NCI-H1436 (cell line): Measurements from ENCODE around the gene LMOD2.

Source experiments
- DNase-seq: peaks from one replicate; lab custom pipeline; 2025; lab: John Stamatoyannopoulos, UW

The LMOD2 gene

DNA sequence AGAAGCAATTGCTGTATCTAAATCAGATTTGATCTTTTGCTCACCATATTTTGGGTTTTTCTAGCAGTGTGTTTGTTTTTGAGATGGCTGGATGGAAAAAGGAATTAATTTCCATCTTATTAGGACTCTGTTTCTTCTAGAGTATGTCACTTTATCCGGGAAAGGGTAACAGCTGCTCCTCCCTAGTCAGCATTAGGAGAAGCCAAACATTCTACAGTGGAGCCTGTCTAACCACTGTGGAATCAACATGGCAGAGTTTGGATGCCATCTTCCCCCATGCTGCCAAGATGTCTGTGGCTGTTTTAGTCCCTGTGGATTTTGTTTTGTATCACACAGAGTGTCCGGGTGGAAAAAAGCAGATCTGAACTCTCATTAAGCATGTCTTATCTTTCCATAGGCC lies 16.0 kb upstream of the LMOD2 start:
- DNase-seq = no peak

DNA sequence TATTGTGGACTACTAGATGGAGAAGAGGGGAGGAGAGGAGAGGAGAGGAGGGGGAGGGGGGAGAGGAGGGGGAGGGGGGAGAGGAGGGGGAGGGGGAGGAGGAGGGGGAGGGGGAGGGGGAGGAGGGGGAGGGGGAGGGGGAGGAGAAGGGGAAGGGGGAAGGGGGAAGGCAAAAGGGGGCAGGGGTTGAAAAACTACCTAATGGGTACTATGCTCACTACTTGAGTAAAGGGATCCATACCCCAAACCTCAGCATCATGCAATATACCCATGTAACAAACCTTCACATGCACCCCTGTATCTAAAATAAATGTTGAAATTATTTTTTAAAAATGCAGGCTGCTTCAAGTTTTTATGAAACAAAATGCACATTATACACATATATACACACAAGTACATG lies 15.1 kb upstream of the LMOD2 start:
- DNase-seq = no peak

DNA sequence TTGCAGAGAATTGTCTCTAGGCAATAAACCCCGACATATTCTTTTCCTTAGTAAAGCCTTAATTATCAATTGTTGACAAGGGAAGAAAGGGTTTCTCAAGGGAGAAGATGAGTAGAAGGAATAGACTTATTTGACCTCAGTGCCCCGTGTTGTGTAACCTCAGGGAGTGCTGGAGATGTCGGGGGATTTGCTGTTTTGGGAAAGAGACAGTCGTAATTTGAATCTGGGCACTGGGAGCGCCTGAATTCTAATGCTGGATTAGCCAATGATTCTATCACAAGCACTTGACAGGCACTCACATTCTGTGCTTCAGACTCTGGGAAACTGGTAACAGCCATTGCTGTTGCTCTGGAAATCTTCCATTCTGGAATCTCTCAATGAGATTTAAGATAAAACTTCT lies 13.8 kb upstream of the LMOD2 start:
- DNase-seq = no peak

DNA sequence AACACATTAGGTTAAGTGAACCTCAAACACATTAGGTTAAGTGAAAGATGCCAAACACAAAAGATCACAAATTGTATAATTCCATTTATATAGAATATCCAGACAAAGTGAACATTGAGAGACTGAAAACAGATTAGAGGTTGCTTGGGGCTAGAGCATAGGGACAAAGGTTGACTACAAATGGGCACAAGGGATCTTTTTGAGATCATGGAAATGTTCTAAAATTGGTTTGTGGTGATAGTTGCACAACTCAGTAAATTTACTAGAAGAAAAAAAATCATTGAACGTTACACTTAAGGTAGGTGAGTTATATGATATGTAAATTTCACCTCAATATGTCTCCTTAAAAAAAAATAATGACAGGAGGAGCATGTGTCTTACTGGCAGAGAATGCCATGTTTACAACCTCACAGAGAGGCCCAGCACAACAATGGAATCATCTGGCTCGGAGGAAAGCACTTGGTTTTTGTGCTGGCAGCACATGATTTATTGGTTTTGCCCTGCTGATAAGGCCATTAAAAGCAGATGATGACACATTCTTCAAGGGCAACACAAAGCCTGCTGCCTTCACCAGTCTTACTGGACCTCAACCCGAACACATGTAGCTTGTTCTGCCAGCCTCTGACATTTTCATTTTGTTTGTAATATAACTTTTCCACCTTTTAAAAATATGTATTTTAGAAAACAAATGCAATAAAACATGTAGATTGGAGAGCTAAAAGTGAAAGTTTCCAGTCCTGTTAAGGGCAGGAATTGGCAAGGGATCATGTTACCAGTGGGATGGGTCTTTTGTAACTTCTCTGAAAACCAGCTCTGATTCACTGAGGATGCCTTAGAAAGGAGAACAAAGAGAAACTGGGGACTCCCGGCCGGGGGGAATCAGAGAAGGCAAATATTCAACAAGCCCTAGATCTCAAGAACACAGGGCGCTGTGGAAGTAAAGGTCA lies 11.9 kb upstream of the LMOD2 start:
- peak; percentile 37 for DNase-seq

DNA sequence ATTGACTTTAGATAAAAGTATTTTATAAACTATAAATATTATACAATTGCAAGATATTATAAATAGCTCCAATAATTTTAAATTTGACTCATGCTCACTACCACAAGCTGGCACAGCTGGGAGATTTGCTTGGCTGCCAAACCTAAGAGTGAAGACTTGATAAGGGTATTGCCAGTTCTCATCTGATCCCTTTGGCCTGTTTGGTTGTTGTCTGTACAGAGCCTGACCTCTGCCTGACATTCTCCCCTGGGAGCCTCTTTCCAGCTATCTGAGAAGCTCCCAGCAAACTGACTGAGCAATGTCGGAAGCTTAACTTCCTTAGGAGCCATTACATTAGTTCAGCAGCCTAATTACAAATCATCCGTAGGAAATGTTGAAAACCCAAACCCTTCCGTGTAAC lies 10.2 kb upstream of the LMOD2 start:
- no peak for DNase-seq

DNA sequence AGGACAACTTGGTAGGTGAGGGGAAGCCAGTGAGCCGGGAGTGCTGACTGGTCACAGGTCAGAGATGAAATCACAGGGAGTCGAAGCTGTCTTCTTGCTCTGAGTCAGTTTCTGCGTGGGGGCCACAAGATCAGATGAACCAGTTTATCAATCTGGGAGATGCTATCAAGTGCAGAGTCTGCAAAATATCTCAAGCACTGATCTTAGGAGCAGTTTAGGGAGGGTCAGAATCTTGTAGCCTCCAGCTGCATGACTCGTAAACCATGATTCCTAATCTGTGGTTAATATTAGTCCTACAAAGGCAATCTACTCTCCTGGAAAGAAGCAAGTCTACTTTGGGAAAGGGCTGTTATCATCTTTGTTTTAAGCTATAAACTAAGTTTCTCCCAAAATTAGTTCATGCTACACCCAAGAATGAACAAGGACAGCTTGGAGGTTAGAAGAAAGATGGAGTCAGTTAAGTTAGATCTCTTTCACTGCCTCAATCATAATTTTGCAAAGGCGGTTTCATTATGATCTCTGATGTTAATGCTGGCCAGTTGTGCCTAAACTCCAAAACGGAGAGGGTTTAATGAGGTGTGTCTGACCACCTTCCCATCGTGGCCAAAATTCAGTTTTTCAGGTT lies 8.4 kb upstream of the LMOD2 start:
- no peak for DNase-seq

DNA sequence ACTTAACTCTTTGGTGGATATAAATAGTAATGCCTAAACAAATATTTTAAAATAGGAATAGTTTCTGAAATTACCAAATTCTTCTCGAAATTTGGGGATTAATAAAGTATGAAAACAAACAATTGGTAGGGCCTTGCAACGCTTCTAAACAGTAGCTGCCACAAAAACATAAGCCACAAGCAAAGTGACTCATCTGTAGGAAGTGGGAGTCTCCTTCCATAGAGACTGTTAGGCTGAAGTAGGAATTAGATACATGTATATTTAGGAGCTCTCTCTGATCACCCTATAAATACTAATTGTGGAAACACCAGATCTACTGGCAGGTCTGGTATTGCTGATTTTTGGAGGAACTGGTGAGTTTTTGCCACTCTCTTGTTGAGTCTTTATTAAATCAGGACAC lies 5.7 kb upstream of the LMOD2 start:
- DNase-seq = no peak

DNA sequence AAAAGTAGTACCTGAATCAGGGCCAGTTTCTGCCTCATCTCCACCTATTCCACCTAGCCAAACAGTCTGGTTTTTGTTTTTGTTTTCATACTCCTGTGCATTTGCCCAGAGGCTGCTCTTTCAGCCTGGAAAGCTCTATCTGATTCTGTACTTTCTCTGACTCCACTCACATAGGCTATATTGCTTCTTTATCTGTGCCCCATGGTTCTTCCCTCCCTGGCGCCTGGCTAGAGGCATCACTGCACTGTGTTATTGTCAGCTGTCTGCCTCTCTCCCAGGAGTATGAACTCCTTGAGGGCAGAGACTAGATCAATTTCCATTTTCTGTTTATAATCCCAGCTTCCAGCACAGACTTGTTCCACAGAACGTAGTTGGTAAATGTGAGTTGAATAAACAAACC lies 5.1 kb upstream of the LMOD2 start:
- no peak for DNase-seq

DNA sequence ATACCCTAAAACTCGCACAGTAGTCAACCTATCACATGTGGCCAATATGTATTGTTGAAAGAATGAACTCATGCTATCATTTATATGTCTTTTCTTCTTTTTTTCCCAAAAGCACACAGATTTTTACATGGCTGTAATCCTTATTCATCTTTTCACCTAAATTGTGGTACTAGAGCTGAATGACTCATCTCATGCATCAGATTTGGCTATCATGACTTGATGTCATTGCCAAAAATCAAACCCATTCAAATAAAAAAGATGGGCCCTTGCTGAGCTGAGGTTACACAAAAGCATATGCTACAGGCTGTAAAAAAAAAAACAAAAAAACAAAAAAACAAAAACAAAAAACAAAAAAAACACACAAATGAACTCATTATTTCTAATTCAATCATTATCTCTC lies 3.3 kb upstream of the LMOD2 start:
- DNase-seq = no peak

DNA sequence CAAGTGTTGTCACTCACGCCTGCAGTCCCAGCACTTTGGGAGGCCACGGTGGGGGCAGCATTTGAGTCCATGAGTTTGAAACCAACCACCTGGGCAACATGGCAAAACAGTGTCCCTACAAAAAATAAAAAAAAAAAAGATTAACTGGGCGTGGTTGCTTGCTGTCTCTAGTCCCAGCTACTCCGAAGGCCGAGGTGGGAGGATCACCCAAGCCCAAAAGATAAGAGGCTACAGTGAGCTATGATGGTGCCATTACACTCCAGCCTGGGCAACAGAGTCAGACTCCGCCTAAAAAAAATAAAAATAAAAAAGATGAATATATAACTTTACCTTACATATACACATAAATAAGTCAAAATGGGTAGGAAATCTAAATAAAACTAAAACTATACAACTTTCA lies 2.5 kb upstream of the LMOD2 start:
- DNase-seq = no peak

DNA sequence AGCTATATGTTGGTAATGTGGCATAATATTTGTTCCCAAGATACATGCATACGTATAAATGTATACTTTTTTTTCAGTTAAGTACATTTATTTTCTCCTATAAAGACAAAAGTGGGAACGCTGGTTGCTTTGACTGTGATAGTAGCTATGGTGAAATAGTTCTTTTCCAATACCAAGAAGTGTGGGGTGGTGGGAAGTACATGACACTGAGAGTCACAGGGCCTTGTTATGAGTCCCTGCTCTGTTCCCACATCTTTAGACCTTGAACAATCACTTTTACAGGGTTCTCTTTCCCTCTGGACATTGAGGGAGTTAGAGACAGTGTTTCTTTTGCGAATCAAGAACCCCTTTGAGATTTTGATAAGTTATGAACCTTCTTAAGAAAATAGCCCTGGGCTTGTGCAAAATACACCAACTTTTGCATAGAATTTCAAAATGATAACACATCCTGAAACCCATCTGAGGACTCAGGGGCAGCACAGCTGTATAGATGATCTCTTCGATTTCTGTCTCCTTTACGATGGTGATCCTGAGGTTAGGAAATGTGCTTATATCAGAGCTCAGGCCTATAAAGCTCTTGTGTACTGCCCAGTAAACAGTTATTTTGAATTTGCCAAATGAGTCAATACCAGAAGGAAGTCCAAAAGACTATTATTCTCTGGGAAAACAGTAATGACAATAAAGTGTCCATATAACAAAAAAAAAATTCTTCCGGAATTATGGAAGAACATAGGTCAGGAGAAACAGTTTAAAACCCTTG lies 1.1 kb downstream of the LMOD2 start:
- DNase-seq = no peak

DNA sequence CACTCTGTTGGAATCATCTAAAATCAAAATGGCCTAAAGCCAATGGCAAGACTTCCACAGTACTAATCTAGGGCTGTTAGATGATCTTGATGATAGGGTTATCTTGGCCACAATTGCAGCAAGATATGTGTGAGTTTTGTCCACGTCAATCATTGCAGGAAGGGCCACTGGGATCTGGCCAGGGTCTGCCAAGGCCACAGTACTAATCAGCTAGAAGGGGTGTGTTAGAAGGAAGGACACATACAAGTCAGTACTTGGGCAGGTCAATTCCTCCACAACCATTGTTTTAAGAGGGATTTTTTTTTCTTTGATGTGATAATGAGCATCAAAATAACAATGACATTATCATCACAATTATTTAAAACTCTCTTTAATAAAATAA lies 1.6 kb downstream of the LMOD2 start:
- no peak for DNase-seq

DNA sequence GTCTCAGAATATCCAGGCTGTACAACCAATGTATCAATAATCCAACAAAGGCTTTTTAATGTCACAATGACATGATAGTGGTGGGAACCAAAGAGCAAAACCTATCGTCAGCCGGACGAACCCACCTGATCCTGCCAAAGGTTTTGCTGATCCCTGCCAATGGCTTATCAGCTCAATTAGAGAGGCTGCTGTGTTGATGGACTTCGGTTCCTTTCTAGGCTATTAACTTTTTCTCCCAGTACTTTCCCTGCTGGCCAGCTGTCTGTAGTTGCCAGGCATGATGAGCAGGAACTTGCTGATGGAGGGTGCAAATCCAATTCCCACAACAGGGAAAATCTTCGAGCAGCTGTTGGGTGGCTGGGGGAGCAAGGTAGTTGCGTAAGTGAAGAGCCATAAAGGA lies 2.4 kb downstream of the LMOD2 start:
- no peak for DNase-seq

DNA sequence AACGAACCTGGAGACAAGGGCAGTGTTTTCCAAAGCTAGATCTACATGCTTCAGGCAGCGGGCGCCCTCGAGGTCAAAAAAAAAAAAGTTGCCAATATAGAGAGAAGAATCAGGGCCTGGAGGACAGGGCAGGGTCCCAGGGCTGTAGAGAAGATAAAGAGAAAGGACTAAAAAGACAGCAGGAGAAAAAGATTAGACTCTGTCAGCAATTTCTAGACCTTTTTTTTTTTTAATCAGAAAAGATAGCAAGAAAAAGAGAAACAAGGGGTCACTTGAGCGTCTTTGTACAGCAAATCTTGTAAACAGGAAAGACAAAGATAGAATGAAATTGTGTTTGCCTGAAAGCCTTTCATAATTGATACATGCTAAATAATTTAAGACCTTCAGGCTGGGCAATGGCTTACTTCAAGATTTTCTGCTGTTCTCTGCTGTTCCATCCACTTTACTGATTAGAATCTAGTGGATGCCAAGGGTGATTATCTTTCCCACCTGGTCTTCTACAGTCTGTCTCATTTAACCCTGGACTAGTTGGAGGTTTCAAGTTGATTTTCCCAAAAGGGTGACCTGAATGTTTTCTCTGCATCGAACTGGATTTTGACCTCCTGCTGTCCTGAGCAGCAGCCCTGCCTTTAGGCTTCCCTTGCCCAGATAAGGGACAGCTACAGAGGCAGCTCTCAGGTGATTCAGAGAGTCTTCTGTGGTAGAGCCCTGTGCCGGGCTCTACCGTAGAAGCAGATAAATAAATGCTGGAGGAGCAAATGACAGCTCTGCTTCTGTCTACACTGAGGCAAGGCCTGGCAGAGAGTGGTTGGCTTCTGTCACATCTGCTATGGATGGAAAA lies 5.1 kb downstream of the LMOD2 start:
- no peak for DNase-seq

DNA sequence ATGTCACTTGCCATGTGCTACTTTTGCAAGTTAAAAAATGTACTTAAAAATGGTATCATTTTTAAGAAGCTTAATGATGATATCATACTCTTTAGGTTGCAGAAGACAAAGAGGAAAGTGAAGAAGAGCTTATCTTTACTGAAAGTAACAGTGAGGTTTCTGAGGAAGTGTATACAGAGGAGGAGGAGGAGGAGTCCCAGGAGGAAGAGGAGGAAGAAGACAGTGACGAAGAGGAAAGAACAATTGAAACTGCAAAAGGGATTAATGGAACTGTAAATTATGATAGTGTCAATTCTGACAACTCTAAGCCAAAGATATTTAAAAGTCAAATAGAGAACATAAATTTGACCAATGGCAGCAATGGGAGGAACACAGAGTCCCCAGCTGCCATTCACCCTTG lies 6.1 kb downstream of the LMOD2 start:
- no peak for DNase-seq

DNA sequence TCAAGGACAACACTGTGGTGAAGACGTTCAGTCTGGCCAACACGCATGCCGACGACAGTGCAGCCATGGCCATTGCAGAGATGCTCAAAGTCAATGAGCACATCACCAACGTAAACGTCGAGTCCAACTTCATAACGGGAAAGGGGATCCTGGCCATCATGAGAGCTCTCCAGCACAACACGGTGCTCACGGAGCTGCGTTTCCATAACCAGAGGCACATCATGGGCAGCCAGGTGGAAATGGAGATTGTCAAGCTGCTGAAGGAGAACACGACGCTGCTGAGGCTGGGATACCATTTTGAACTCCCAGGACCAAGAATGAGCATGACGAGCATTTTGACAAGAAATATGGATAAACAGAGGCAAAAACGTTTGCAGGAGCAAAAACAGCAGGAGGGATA lies 6.6 kb downstream of the LMOD2 start:
- no peak for DNase-seq

DNA sequence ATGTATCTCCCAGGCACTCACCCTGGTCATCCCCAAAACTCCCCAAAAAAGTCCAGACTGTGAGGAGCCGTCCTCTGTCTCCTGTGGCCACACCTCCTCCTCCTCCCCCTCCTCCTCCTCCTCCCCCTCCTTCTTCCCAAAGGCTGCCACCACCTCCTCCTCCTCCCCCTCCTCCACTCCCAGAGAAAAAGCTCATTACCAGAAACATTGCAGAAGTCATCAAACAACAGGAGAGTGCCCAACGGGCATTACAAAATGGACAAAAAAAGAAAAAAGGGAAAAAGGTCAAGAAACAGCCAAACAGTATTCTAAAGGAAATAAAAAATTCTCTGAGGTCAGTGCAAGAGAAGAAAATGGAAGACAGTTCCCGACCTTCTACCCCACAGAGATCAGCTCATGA lies 7.1 kb downstream of the LMOD2 start:
- no peak for DNase-seq

DNA sequence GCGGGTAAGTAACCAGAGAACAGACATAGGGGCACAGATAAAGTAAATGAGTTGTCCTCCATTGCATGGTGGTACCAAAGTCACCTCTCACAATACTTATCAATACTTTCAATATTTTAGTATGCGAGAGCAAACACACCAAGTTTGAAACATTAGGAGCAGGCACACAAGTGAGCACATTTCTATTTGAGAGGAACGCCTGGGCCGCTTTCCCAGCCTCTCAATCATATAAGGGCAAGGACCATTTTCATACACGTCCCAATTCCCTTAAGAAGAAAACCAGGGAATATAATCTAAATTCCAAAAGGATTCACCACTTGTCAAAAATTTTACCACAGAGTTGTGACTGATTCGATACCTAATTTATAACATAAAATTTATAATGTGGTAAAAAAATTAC lies 7.5 kb downstream of the LMOD2 start:
- DNase-seq = no peak

DNA sequence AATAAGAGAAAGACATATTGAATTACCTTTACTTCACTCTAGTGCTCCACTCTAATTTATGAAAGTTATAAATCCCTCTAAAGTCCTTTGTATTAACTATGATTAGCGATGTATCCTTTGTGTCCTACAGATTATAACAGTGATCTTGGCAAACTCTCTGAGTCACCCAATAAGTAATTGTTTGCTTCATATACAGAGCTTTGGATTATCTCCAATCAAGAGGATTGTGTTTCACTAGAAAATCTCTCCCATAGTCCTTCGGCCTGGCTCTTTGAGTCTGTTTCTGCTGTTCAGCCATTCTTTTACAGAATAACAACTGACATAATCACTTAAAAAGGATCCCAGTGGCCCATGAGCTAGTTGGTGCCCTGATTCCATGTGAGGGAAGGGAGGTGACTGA lies 9.5 kb downstream of the LMOD2 start:
- DNase-seq = no peak

DNA sequence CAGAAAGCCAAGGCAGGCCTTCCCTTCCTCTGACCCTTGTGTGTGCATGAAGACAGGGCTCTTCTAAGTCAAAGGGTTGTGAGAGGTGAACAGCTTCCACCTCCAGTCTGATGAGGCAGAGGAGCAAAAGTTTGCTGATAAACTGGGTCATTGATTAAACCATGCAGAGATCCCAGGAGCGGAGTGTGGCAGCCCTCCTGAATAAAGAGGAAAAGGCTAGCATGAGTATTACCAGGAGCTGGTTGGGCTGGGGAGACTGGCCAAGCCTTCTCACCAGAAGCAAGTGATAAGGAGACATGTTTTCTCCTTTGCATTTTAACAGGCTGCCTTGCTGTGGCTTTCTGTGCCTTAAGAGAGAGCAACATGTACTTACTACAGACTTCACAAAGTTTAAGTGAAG lies 10.2 kb downstream of the LMOD2 start:
- DNase-seq = no peak

DNA sequence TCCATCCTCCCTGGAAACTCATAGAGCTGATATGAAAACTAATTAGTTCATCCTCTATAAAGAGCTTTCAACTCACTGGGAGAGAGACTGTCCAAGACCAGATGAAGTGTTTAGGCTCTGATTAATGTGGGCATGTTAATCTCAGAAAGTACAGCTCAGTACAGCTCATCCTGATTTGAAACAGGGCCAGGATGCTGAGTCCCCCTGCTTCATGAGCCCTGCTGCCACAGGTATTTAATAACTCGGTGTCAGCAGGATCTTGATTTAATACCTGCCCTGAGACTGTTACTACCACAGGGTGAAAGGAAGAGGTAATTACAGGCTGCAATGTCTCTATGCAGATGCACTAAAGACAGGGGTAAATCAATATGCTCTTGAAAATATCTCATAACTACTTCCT lies 10.8 kb downstream of the LMOD2 start:
- DNase-seq = peak; percentile 28

DNA sequence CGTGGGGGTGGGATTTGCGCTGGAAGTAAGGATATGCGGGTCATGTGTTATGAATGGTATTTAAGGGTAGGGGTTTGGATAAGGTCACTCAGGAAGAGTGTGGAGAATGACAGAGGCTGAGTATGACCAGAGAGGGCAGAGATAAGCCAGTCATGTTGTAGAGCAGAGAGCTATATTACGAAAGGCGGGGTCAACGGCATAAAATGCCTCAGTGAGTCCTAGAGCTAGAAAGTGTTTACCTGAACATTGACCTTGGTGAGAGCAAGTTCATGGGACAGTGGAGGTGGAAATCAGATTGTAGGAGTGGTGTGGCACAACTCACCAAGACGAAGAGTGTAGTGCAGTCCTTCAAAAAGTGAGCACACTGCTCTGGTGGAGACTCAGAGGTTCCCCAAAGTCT lies 13.8 kb downstream of the LMOD2 start:
- no peak for DNase-seq
